ENCODE results near the gene FAM240A.

The FAM240A gene

DNA sequence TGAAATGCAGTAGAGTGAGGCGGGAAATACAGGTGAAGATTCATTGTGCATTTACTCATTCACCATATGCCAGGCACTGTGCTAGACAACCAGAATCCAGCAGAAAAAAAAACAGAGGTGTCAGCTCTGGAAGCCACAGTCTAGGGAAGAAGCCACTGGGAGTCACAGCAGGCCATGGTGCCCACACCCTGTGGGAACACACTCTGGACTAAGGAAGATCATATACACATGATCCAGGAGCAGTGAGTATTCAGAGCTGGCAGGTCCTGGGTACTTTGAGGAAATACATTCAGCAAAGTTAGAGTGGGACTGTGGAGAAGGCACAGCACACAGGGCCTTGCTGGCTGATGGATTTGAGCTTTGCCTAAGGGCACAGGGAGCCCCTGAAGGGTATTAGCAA is 14.8 kb downstream of the FAM240A start:
- no peak overlapping the region for H3K4me3 ChIP-seq (replicated peaks; ENCODE audit: low read depth, low read length)
- DNase-seq (ENCODE audit: low read depth): no peak
- TF ChIP-seq, protein P1, sequence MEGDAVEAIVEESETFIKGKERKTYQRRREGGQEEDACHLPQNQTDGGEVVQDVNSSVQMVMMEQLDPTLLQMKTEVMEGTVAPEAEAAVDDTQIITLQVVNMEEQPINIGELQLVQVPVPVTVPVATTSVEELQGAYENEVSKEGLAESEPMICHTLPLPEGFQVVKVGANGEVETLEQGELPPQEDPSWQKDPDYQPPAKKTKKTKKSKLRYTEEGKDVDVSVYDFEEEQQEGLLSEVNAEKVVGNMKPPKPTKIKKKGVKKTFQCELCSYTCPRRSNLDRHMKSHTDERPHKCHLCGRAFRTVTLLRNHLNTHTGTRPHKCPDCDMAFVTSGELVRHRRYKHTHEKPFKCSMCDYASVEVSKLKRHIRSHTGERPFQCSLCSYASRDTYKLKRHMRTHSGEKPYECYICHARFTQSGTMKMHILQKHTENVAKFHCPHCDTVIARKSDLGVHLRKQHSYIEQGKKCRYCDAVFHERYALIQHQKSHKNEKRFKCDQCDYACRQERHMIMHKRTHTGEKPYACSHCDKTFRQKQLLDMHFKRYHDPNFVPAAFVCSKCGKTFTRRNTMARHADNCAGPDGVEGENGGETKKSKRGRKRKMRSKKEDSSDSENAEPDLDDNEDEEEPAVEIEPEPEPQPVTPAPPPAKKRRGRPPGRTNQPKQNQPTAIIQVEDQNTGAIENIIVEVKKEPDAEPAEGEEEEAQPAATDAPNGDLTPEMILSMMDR (IDR thresholded peaks at IDR 0.05; ENCODE audit: low read length, missing control alignments): no peak

DNA sequence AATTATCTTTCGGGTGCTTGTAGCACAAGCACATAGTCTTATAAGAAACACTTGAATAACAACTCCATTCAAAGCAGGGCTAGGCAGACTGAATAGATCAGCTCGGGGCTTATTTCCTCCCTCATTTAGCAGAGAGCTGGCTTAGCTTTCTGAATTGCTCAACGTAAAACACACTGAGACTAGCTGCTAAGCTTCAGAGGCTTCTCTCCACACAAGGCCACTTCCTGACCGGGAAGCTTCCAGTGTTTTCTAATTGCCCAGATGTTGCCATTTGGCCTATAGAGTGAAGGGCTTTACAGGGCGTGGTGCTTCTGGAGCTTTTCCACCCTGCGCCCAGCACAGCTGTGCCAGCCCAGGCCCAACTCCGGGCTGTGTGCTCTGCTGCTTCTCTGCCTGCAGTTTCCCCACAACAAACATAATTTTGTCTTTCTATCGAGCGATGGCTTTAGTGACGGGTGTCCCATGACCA is 16.6 kb downstream of the FAM240A start:
- TF ChIP-seq, protein P1 (IDR thresholded peaks at IDR 0.05; ENCODE audit: low read length, missing control alignments): no peak
- no peak overlapping the region for H3K4me3 ChIP-seq (replicated peaks; ENCODE audit: low read depth, low read length)
- no peak for DNase-seq (ENCODE audit: low read depth)

DNA sequence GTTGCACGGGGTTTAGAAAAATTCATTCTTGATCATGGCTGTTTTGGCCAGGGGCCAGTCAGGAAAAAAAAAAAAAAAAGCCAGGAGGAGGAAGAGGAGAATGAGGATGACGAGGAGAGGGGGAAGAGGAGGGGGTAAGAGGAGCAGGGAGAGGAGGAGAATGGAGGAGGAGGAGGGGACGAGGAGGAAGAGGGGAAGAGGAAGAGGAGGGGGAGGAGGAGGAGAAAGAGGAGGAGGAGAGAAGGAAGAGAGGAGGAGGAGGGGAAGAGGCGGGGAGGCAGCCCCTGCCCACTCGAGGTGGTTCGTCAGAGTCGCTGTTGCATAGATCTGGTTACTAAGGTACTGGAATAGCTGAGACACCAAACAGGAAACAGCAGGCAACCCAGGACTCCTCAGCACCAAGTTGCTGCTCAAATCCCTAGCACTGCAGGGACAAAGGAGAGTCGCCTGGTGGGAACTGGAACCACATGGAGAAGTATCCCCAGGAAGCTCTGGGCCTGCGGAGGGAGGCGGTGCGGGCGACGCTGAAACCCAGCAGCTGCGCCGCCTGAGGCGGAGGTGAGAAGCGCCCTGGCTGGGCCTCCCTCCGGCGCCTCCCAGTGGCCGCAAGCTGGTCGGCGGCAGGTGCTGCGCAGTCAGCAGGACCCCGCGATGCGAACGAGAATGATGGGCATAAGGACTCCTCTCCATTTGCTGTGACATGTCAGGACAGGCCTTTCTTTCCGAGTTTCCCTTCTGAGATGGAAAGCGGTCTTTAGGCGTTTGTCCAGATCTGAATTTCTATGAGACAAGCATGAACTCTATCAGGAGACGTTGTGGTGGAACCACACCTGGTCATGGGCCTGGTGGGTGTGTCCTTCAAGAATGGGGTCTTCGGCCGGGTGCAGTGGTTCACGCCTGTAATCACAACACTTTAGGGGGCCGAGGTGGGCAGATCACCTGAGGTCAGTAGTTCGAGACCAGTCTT is 17.5 kb downstream of the FAM240A start:
- TF ChIP-seq, protein P1 (IDR thresholded peaks at IDR 0.05; ENCODE audit: low read length, missing control alignments): peak; percentile 96
- peak overlapping the region; percentile 37 for H3K4me3 ChIP-seq (replicated peaks; ENCODE audit: low read depth, low read length)
- DNase-seq (ENCODE audit: low read depth): peak; percentile 73

DNA sequence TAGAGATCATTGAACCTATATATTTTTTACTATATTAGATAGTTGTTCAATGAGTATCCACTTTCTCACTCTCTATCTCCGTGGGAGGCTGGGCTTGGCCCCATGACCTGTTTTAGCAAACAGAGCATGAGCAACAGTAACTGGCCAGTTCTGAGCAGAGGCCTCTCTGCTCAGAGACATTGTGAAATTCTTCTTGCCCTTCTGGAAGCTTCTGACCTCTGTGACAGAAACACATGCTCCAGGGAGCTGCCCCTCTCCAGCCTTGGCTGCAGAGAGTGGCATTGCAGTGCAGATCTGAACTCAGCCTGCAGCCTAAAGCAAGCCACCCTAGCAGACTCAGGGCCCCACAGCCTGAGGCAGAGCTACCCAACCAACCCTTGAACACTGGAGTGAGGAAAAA is 20.5 kb downstream of the FAM240A start:
- H3K4me3 ChIP-seq (replicated peaks; ENCODE audit: low read depth, low read length): no peak overlapping the region
- DNase-seq (ENCODE audit: low read depth): no peak
- TF ChIP-seq, protein P1 (IDR thresholded peaks at IDR 0.05; ENCODE audit: low read length, missing control alignments): no peak

DNA sequence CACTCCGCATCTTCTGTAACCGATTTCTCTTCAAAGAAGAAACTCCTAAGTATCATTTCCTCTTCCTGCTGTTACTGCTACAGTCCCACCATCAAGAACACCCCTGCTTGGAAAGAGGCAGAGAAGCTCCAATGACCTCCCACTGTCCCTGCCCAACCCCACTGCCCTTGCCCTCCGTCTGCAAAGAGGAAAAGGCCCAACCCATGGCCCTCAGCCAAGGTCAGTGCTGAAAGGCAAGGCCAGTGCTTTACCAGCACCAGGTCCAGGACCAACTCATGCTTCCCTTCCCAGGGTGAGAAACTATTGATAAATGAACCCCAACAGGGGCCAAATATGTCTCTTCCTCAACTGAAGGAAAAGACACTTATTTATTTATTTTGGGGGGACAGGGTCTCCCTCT is 22.5 kb downstream of the FAM240A start:
- H3K4me3 ChIP-seq (replicated peaks; ENCODE audit: low read depth, low read length): no peak overlapping the region
- DNase-seq (ENCODE audit: low read depth): no peak
- TF ChIP-seq, protein P1 (IDR thresholded peaks at IDR 0.05; ENCODE audit: low read length, missing control alignments): no peak

DNA sequence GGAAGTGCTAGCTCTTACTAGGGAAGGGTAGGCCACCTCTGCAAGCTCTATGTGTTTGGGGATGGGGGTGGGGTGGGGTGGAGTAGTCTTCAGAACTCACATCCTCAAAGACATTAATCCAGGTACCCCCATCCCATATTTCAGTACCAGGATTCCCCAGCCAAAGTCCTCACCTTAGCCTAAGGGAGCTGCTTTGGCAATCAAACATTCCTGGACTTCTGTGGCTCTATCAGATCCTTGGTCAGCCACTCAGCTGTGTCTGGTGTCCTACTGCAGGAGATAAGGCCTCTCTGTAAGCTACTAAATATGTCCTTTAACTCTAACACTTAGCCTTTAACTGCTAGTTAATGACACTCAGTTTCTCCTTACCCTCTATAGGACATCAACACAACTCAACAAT is 26.9 kb downstream of the FAM240A start:
- H3K4me3 ChIP-seq (replicated peaks; ENCODE audit: low read depth, low read length): no peak overlapping the region
- TF ChIP-seq, protein P1 (IDR thresholded peaks at IDR 0.05; ENCODE audit: low read length, missing control alignments): no peak
- DNase-seq (ENCODE audit: low read depth): no peak

All from fibroblast of pulmonary artery (primary cell).